Testis (tissue), 2 donors: Measurements from ENCODE around the gene TRMO.

Experiments used
- CTCF ChIP-seq, 3 experiments: fragments of 450-650 bp in 2 of 3; fragments of 200-600 bp in 1 of 3; sonication (generic) in 1 of 3; IDR thresholded peaks; one replicate each; pipeline ENCODE4 v1.5.1; 2016 to 2019; ENCODE audit warnings: antibody characterized with exemption in 3 of 3, mild to moderate bottlenecking in 2 of 3, moderate library complexity in 1 of 3
- POLR2A ChIP-seq: fragments of 450-650 bp; IDR thresholded peaks from one replicate; pipeline ENCODE4 v1.6.1; 2017; ENCODE audit warnings: antibody characterized with exemption, mild to moderate bottlenecking, moderate library complexity

GRCh38 chr9:97866300-97866699 is 56.0 kb downstream of the TRMO start:
- TF ChIP-seq CTCF (IDR thresholded peaks at IDR 0.05) (no peak), POLR2A (no peak)
